Measurements from ENCODE around the gene UTS2B. TPM values are rescaled to one million over a fixed set of nuclear protein-coding genes. Genes with fewer than 3 reads are reported as not detected.
"Not testable (repeated sequence)": the region's sequence is repeated elsewhere in the genome, so short reads cannot be mapped to it uniquely, and the experiment has no call there.

The UTS2B gene
- total RNA-seq, 1 experiment from 2014 or later: 0.26 TPM

GRCh38 chr3:191280111-191280510, 50.2 kb downstream of the UTS2B start:
- in situ Hi-C loops (cut with HindIII; ENCODE audit: low pct_unique_long_range_greater_than_20kb, low sequenced_read_pairs) (no loop called here), intact Hi-C loops (cut with micrococcal nuclease; ENCODE audit: unreplicated experiment) (no loop called here)
- Histone ChIP-seq H3K9me3 (ENCODE audit: control insufficient read depth, insufficient read depth, low read depth, low read length) (no peaks in the 10 kb centered on the region), H3K4me3 (ENCODE audit: low read depth in 2 of 2, low read length in 2 of 2) (no peak overlapping the region), H3K36me3 (ENCODE audit: control insufficient read depth, insufficient read depth, low read length) (no peaks in the 10 kb centered on the region; the same call in 1 of the 2 replicates), H3K4me1 (ENCODE audit: control insufficient read depth, insufficient read depth, low read length) (no peaks in the 10 kb centered on the region), H3K27me3 (ENCODE audit: control insufficient read depth, insufficient read depth, low read length) (no peaks in the 10 kb centered on the region), H3K27ac (ENCODE audit: low read length) (no peak overlapping the region)
- DNase-seq (ENCODE audit: low read depth, low spot score): no peak
- POLR2A ChIA-PET: no interaction called here
- ATAC-seq: no peak
- BruUV-seq (replicated peaks): no TSS peak
- CTCF ChIA-PET: interaction anchor here (0.5 kb wide), 1 partner anchor 35 kb away, joined by 9 read pairs; no protein-coding TSS in a partner anchor
- TF ChIP-seq CTCF (IDR thresholded peaks at IDR 0.05) (no peak), TCF7L2 (IDR thresholded peaks at IDR 0.05; ENCODE audit: low read depth, low read length) (no peak), POLR2AphosphoS5 (IDR thresholded peaks at IDR 0.05; ENCODE audit: low read depth, low read length) (no peak), SIN3A (IDR thresholded peaks at IDR 0.05; ENCODE audit: borderline replicate concordance, insufficient read depth, low read depth, low read length) (no peak)

GRCh38 chr3:191275751-191276150, 54.6 kb downstream of the UTS2B start:
- no peaks in the 10 kb centered on the region for H3K27me3 ChIP-seq (ENCODE audit: control insufficient read depth, insufficient read depth, low read length)
- DNase-seq (ENCODE audit: low read depth, low spot score): no peak
- CTCF ChIA-PET: no interaction called here
- H3K9me3 ChIP-seq (ENCODE audit: control insufficient read depth, insufficient read depth, low read depth, low read length): no peaks in the 10 kb centered on the region
- in situ Hi-C loops (cut with HindIII; ENCODE audit: low pct_unique_long_range_greater_than_20kb, low sequenced_read_pairs): no loop called here
- no TSS peak for BruUV-seq (replicated peaks)
- intact Hi-C loops (cut with micrococcal nuclease; ENCODE audit: unreplicated experiment): no loop called here
- ATAC-seq: no peak
- TF ChIP-seq REST (IDR thresholded peaks at IDR 0.05; ENCODE audit: insufficient read depth in 1 of 2, low read depth in 2 of 2, low read length in 1 of 2): no peak
- no peak for TF ChIP-seq SIN3A (IDR thresholded peaks at IDR 0.05; ENCODE audit: borderline replicate concordance, insufficient read depth, low read depth, low read length)
- no peak for TF ChIP-seq POLR2AphosphoS5 (IDR thresholded peaks at IDR 0.05; ENCODE audit: low read depth, low read length)
- TF ChIP-seq TCF7L2 (IDR thresholded peaks at IDR 0.05; ENCODE audit: low read depth, low read length): no peak
- TF ChIP-seq CTCF (IDR thresholded peaks at IDR 0.05): no peak
- H3K27ac ChIP-seq (ENCODE audit: low read length): no peak overlapping the region
- no peak overlapping the region for H3K4me3 ChIP-seq (ENCODE audit: low read depth in 2 of 2, low read length in 2 of 2)
- POLR2A ChIA-PET: no interaction called here
- H3K36me3 ChIP-seq (ENCODE audit: control insufficient read depth, insufficient read depth, low read length): no peaks in the 10 kb centered on the region; the same call in 1 of the 2 replicates
- H3K4me1 ChIP-seq (ENCODE audit: control insufficient read depth, insufficient read depth, low read length): no peaks in the 10 kb centered on the region

GRCh38 chr3:191275244-191275643, 55.1 kb downstream of the UTS2B start:
- ATAC-seq; DNase-seq (ENCODE audit: low read depth, low spot score); H3K27me3 ChIP-seq (ENCODE audit: control insufficient read depth, insufficient read depth, low read length); H3K9me3 ChIP-seq (ENCODE audit: control insufficient read depth, insufficient read depth, low read depth, low read length); H3K4me3 ChIP-seq (ENCODE audit: low read depth in 2 of 2, low read length in 2 of 2); CTCF ChIA-PET; POLR2A ChIA-PET; in situ Hi-C loops (cut with HindIII; ENCODE audit: low pct_unique_long_range_greater_than_20kb, low sequenced_read_pairs); H3K27ac ChIP-seq (ENCODE audit: low read length); intact Hi-C loops (cut with micrococcal nuclease; ENCODE audit: unreplicated experiment); H3K36me3 ChIP-seq (ENCODE audit: control insufficient read depth, insufficient read depth, low read length); H3K4me1 ChIP-seq (ENCODE audit: control insufficient read depth, insufficient read depth, low read length); BruUV-seq (replicated peaks): not testable (repeated sequence)
